GM23338 (cell line): Measurements from ENCODE around the gene PTGIS.

Experiments used
- CREB1 ChIP-seq: fragments of 250-450 bp; sonication (Bioruptor Pico); IDR thresholded peaks from 2 replicates; pipeline ENCODE4 v1.5.0; 2020; ENCODE audit warnings: low read depth, mild to moderate bottlenecking, moderate library complexity
- CTCF ChIP-seq, 2 experiments: fragments of 200-600 bp in 1 of 2; sonication (generic) in 1 of 2; conservative IDR thresholded peaks; 2 replicates each; pipeline versions ENCODE4 v1.5.1 to v1.6.1; 2016 to 2017; ENCODE audit warnings: antibody characterized with exemption in 2 of 2, low read depth in 2 of 2, mild to moderate bottlenecking in 2 of 2, moderate library complexity in 1 of 2
- ETS1 ChIP-seq: IDR thresholded peaks from 2 replicates; pipeline ENCODE4 v1.6.1; 2016; ENCODE audit warnings: antibody characterized with exemption
- EZH2 ChIP-seq: fragments of 200-600 bp; sonication (generic); IDR thresholded peaks from one replicate; pipeline ENCODE4 v1.8.0; 2017; ENCODE audit warnings: antibody characterized with exemption, mild to moderate bottlenecking, low read depth; ENCODE audit not compliant: unreplicated experiment
- EZH2phosphoT487 ChIP-seq: fragments of 200-600 bp; sonication (generic); IDR thresholded peaks from one replicate; pipeline ENCODE4 v1.8.1; 2018; ENCODE audit warnings: antibody characterized with exemption; ENCODE audit not compliant: unreplicated experiment
- JUNB ChIP-seq: IDR thresholded peaks from one replicate; pipeline ENCODE4 v1.6.1; 2016; ENCODE audit warnings: antibody characterized with exemption; ENCODE audit not compliant: unreplicated experiment
- NANOG ChIP-seq: IDR thresholded peaks from 2 replicates; pipeline ENCODE4 v1.6.1; 2016; ENCODE audit warnings: antibody characterized with exemption, borderline replicate concordance
- POLR2AphosphoS5 ChIP-seq: IDR thresholded peaks from 2 replicates; pipeline ENCODE4 v1.6.1; 2016; ENCODE audit warnings: antibody characterized with exemption, low read depth
- REST ChIP-seq: IDR thresholded peaks from one replicate; pipeline ENCODE4 v1.6.1; 2018; ENCODE audit warnings: antibody characterized with exemption; ENCODE audit not compliant: unreplicated experiment
- STAT1 ChIP-seq: IDR thresholded peaks from one replicate; pipeline ENCODE4 v1.6.1; 2016; ENCODE audit warnings: antibody characterized with exemption; ENCODE audit not compliant: unreplicated experiment
- ZNF114 ChIP-seq: fragments of 250-450 bp; sonication (Bioruptor Pico); IDR thresholded peaks from 2 replicates; pipeline ENCODE4 v1.5.0; 2020; ENCODE audit warnings: mild to moderate bottlenecking, moderate library complexity
- ZNF331 ChIP-seq: fragments of 250-450 bp; sonication (Bioruptor Pico); IDR thresholded peaks from 2 replicates; pipeline ENCODE4 v1.5.0; 2020; ENCODE audit warnings: low read depth, mild to moderate bottlenecking, moderate library complexity
- ZNF462 ChIP-seq: fragments of 250-450 bp; sonication (Bioruptor Pico); IDR thresholded peaks from 2 replicates; pipeline ENCODE4 v1.5.0; 2020; ENCODE audit warnings: mild to moderate bottlenecking, moderate library complexity

- TF ChIP-seq CTCF (conservative IDR thresholded peaks at IDR 0.05; ENCODE audit: low read depth in 2 of 2) (no peak), EZH2phosphoT487 (no peak), ZNF114 (CRISPR knock-in tag) (no peak), POLR2AphosphoS5 (no peak), REST (no peak), EZH2 (no peak), CREB1 (no peak), NANOG (no peak), JUNB (no peak), STAT1 (no peak), ZNF331 (CRISPR knock-in tag) (no peak), ZNF462 (CRISPR knock-in tag) (no peak), ETS1 (no peak)
Observed at GRCh38 chr20:49563015-49563980, 4.6 kb downstream of the PTGIS start.
